GM12872 (cell line): ENCODE results near the gene DUSP2.

ENCODE experiments used
- TF ChIP-seq, protein P1 (sequence below): IDR thresholded peaks from 3 replicates; pipeline ENCODE4 v1.5.1; 2011; ENCODE audit warnings: low read depth, mild to moderate bottlenecking, low read length, moderate library complexity; ENCODE audit not compliant: insufficient read depth

Gene DUSP2, protein sequence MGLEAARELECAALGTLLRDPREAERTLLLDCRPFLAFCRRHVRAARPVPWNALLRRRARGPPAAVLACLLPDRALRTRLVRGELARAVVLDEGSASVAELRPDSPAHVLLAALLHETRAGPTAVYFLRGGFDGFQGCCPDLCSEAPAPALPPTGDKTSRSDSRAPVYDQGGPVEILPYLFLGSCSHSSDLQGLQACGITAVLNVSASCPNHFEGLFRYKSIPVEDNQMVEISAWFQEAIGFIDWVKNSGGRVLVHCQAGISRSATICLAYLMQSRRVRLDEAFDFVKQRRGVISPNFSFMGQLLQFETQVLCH

DNA sequence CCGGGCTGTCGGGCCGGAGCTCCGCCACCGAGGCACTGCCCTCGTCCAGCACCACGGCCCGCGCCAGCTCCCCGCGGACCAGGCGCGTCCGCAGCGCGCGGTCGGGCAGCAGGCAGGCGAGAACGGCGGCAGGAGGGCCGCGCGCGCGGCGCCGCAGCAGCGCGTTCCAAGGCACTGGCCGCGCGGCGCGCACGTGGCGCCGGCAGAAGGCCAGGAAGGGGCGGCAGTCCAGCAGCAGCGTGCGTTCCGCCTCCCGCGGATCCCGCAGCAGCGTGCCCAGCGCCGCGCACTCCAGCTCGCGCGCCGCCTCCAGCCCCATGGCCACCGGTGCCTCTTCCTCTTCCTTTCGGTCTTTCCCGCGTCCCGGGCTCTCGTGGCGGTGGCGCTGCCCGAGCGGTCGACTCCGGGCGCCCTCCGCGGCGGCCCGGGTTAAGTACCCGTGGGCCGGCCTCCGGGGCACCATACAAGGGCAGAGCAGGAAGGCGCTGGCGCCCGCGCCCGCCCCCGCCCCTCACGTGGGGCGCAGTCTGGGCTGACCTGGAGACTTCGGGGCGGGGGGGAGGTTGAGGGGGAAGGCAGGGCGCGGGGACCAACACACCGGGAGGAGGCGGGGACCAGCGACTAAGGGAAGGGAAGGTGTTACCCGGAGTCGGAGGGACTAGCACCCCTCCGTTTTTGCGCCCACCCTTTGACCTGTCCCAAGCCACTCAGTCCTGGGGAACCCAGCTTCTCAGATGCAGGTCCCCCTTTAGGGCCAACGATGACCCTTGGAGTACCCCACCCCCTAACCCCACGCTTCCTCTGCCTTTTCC is at the start of gene DUSP2:
Gene DUSP2, minus strand, starts transcription at position 405 of the 812 bp plus-strand sequence. Its CDS starts 86 bp downstream, at position 319.
- TF ChIP-seq, protein P1, sequence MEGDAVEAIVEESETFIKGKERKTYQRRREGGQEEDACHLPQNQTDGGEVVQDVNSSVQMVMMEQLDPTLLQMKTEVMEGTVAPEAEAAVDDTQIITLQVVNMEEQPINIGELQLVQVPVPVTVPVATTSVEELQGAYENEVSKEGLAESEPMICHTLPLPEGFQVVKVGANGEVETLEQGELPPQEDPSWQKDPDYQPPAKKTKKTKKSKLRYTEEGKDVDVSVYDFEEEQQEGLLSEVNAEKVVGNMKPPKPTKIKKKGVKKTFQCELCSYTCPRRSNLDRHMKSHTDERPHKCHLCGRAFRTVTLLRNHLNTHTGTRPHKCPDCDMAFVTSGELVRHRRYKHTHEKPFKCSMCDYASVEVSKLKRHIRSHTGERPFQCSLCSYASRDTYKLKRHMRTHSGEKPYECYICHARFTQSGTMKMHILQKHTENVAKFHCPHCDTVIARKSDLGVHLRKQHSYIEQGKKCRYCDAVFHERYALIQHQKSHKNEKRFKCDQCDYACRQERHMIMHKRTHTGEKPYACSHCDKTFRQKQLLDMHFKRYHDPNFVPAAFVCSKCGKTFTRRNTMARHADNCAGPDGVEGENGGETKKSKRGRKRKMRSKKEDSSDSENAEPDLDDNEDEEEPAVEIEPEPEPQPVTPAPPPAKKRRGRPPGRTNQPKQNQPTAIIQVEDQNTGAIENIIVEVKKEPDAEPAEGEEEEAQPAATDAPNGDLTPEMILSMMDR: no peak

DNA sequence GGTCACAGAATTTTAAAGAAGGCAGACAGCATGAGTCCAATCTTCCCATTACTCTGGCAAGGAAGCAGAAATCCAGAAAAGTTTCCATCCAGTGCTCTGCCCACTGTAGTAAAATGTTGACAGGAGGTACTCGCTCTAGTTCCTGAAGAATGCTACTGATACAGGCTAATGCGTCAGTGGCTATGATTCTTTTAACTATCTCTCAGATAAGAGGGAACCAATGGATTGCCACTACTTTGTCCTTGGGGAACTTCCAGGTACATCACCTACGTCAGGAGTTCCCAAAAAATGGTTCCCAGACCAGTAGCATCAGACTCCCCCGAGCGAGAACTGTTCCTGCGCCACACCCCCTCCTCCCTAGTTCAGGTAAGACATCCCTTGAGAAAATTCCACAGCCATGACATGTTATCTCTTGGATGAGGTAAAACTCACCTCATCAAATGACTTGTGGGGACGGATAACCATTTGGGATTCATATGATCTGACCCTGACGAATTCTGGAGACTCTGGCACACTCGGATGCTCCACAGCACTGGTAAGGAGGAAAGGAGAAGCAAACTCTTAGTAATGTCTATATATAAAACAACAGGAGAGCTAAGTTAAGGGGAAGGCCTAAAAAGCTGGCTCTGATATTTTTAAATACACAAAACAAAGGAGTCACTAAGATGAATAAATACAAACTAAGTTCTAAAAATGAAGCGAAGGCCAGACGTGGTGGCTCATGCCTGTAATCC is 46.9 kb upstream of the DUSP2 start:
- TF ChIP-seq, protein P1: no peak

DNA sequence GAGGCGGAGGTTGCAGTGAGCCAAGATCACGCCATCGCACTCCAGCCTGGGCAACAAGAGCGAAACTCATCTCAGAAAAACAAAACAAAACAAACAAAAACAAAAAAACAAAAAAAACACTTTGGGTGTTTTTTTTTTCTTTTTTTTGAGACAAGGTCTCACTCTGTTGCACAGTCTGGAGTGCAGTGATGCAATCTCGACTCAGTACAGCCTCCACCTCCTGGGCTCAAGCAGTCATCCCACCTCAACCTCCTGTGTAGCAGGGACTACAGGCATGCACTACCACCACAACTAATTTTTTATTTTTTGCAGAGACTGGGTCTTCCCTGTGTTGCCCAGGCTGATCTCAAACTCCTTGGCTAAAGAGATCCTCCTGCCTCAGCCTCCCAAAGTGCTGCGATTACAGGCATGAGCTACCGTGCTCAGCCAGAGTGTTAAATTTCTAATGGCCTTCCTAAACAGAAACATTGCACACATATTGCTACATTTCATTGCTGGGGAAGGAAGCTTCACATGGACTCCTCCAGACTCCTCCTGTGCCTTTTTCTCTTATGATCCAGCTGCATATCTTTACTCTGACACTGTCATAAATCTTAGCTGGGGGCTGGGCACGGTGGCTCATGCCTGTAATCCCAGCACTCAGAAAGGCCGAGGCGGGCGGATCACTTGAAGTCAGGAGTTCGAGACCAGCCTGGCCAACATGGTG is 43.7 kb upstream of the DUSP2 start:
- TF ChIP-seq, protein P1: no peak

DNA sequence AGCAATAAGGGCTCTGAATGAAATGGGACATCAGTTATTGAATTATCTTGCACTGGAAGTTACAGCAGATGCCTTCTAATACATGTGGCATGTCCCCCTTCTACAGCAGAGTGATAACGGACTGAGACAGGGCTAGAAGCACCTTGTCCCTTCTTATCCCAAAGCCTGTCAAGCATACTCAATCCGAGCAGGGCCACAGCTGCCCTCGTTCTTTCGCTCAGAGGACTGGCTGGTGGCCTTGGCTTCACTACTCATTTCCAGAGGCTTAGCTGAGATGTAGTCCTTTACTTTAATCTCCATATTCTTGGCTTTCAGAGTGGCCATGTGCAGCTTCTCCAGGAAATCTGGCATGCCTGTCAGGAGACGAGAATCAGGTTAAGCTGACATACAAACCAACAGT is 41.3 kb upstream of the DUSP2 start:
- TF ChIP-seq, protein P1: no peak

DNA sequence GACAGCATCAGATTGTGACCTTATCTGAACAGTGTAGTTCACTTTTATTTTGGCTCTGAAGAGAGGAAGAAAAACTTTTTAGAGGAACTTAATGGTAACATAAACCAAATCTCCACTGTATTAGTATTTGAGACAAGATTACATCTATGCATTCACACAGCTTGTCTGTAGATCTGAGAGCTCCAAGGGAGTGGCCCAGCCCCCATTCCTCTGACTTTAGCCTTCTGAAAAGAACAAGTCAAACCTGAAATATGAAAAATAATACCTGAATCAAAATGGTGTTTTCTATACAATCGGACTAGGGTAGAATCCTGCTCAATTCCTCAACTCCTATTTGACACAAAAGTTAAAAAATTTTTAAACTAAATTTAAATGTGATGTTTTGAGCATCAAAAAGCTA is 40.3 kb upstream of the DUSP2 start:
- TF ChIP-seq, protein P1: no peak

DNA sequence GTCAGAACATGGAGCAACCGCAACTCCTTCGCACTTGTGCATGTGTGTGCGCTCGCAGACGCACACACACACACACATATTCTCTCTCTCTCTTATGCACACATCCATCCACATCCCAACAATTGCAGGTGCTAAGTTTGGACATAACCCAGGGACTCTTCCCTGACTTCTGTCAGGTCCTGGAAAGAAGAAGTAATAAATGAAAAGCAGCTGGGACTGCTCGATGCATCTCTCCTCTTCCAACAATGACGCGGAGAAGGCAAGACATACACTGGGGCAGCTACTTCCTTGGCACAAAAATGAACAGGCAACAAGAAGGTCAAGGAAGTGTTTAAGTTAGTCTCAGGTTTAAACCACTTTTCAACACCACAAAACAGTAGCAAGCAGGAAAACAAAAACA is 39.7 kb upstream of the DUSP2 start:
- TF ChIP-seq, protein P1: no peak
